CD4-positive, alpha-beta T cell treated with Interleukin-15 for 4 hours (primary cell): Measurements from ENCODE around the gene SERBP1.
A peak's percentile ranks its signal among the peaks of the same experiment; 100 is the strongest.
"Not testable (repeated sequence)": the region's sequence is repeated elsewhere in the genome, so short reads cannot be mapped to it uniquely, and the experiment has no call there.

ENCODE experiments used
- DNase-seq: peaks from one replicate; pipeline ENCODE4 v3.0.0-alpha.2; 2020; ENCODE audit warnings: low spot score

Gene SERBP1

GRCh38 chr1:67430358-67431155, at the start of gene SERBP1:
TSS of gene SERBP1 (minus strand) at chr1:67430402. CDS start at chr1:67430300, 102 bp downstream.
- peak; percentile 95 for DNase-seq

DNA sequence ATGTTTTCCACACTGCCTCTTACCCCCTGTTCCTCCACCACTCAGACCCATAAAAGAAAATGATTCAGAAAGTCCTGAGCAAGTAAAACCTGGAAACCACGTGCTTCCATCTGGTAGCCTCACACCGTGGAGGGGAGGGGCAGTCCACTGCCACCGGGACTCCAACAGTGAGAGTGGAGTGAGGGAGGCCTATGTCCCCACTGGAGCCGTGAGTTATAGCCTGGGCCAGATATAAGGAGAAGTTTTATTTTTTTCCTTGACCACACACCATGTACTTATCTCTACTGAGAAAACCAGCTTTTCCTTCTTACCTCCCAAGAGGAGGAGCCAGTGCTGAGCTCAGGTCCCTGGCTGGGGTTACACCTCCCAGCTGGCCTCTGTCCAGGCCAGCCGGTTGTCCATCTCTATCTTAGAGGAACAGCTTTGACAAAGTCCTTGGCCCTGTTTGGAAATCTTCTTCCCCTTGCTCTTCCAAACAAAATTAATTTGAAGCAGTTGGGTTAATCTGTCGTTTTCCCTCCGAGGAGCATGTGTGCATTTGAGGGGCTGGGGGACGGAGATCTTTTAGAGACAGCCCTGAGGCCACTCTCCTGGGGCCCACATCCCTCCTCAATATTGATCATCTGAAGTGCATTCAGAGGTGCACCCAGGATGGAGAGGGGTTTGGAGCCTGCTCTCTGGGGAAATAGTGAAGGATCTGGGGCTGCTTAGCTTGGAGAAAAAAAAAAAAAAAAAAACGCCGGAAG, 49.1 kb upstream of the SERBP1 start:
- no peak for DNase-seq

- DNase-seq: no peak
Measured at GRCh38 chr1:67476906-67477305, 46.7 kb upstream of the SERBP1 start.

GRCh38 chr1:67476006-67476482, 45.8 kb upstream of the SERBP1 start:
- no peak for DNase-seq

DNA sequence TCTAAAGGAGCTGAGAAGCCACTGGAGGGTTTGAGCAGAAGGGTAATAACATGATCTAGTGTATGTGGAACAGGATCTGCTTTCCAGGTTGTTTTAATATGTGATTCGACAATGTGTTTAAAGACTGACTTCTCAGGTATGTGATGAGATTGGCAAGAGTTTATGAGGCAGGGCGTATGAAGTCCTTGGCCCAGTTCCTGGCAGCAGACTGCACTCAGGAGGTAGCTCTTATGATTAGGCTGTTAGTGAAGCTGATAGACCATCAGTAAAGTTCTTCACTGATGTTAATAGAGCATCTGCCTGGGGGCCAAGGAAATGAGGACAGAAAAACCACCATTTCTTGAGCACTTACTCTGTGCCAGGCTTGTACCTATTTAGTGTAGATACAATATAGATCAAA, 41.9 kb upstream of the SERBP1 start:
- DNase-seq: no peak

- no peak for DNase-seq
Measured at GRCh38 chr1:67469431-67469830, 39.2 kb upstream of the SERBP1 start.

DNA sequence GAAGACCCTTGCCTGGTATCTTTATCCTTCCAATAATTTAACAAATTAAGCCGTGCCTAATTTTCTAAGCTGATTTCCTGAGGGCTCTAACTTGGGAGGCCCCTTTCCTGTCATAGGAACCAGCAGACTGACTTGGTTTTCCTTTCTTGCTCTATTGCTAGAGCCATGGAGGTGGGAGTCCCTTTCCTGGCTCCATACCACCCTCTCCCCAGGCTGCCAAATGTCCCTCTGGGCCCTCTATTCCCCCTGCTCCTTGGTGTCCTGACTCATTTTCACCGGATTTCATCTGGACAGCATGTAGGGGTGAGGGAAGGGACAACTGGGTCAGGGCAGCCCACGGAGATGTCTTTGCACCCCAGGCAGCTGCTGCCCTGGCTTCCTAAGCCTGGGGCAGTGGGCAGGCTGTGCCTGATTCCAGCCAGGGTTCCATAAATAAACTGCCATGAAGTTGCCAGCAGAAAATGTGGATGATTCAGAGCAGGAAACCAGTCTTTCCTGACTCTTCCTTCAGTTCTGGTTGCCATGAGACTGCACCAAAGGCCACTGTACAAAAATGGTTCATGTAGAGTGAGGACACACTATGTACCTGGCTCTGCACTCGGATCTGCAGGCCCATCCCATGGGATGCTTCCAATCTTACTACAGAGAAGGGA, 38.0 kb upstream of the SERBP1 start:
- no peak for DNase-seq

- no peak for DNase-seq
Measured at GRCh38 chr1:67465375-67465774, 35.2 kb upstream of the SERBP1 start.

- no peak for DNase-seq
Measured at GRCh38 chr1:67464746-67465145, 34.5 kb upstream of the SERBP1 start.

GRCh38 chr1:67464058-67464457, 33.9 kb upstream of the SERBP1 start:
- no peak for DNase-seq

GRCh38 chr1:67463298-67463955, 33.2 kb upstream of the SERBP1 start:
- DNase-seq: no peak

DNA sequence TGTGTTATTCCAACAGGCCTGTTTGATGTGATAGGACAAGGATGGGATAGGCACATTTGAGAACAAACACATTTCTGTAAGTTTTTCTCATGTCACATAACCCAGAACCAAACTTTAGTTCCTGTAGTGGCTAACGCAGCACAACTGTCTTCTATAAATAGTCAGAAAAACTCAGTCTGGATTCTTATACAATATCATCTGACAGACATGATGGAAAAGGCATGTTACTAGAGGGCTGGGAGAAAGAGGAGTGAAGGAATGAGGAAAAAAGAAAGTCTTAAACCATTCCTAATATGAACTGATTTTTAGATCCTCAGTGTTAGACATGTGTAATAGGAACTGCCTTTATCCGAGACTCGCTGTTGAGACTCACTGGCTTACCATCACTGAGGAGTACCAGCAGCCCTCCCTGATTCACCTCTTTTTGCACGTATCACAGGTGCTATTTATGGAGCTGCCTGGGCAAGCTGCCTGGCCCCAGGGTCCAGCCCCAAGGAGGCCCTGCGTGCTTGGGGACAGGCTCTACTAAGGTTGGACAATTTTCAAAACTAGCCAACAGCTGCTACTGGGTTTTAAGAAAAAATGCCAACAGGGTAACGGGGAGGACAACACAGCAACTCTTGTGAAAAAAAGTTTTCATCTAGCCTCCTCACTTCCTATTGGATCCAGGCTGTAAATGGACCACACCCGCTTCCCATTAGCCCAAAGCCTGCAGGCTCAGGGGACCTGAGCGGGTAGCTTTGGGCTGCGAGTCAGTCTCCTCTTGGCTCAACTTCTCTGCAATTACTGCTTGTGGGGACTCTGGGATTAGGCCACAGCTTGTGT, 30.7 kb upstream of the SERBP1 start:
- DNase-seq: no peak

- no peak for DNase-seq
Measured at GRCh38 chr1:67459068-67459467, 28.9 kb upstream of the SERBP1 start.

DNA sequence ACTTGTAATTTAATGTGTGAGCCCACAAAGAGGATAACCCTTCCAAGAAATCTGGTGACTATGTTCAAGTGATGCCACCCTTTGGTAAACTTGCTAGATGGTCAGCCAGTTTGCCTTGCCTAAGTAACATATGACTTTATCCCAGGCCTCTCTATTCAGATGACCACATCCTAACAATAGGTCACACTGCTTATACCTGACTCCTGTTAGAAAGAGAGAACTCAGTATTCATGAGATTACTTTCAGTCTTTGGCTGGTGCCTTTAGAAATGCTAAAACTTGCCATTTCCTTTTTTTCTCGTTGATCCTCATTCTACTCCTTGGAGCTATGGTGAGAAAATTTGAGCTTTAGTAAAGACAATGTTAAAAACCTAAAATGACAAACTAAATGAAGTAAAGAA, 28.5 kb upstream of the SERBP1 start:
- DNase-seq: no peak

DNA sequence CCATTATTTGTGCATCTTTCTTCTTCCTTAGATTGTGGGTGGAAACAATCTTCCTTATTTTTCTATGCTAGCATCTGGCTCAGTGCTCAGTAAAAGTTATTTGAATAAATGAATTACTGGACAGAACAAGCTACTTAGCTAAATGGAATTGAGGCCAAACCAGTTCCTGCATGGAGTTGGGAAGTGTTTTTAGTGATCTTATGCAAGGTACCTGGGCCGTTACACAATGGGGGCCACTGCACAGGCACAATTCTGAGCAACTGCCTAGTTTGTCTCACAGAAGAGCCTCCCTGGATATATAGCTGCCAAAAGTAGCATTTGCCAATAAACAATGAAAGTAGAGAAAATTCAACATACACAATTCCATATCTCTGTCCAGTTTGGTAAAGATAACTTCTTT, 27.0 kb upstream of the SERBP1 start:
- DNase-seq: no peak

- no peak for DNase-seq
Measured at GRCh38 chr1:67451815-67452214, 21.6 kb upstream of the SERBP1 start.

GRCh38 chr1:67451356-67451755, 21.2 kb upstream of the SERBP1 start:
- DNase-seq: no peak

DNA sequence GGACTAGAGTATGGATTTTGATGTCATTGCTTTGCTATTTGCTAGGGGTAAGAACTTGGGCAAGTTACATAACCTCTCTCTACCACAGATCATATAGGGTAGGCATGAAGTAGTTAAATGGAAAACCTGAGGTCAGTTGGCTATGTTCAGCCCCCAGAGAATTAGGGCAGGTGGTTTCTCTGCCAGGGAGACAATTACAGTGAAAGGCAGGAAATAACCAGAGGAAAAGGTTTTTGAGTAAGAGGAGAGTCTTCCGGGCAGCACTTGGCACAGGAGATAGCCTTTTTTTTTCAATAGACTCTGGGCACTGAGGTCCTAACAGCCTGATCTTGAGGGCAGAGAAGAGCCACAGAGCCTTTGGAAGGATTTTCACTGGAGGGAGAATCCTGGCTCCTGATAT, 16.7 kb upstream of the SERBP1 start:
- no peak for DNase-seq

- DNase-seq: not testable (repeated sequence)
Measured at GRCh38 chr1:67446014-67446413, 15.8 kb upstream of the SERBP1 start.

GRCh38 chr1:67441739-67442281, 11.6 kb upstream of the SERBP1 start:
- no peak for DNase-seq

DNA sequence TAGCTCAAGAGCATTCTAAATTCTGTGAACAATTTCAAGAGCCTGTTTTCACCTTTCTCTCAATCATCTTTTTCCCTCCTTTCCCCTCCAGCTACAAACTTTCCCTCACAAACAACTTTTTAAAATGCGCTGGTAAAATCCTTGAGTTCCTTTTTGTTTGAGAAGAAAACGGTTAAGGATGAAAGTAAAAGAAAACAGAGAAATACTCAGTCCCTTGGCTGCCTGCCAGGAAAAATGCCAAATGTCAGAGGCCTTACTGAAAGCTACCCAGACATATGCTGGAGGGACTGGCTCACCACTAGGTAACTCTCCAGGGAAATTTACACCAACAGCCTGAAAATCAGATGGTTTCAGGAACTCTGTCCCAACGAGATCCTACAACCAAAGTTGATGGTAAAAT, 11.0 kb upstream of the SERBP1 start:
- DNase-seq: no peak
